NCI-H460 (cell line): ENCODE results near the gene CD6. TPM values are rescaled to one million over a fixed set of nuclear protein-coding genes. Genes with fewer than 3 reads are reported as not detected.
"Not testable (repeated sequence)": the region's sequence is repeated elsewhere in the genome, so short reads cannot be mapped to it uniquely, and the experiment has no call there.

Experiments
- DNase-seq: peaks from one replicate; pipeline ENCODE4 v3.0.0-alpha.2; 2016; ENCODE audit warnings: low read depth; ENCODE audit errors: extremely low read depth
- total RNA-seq: library from RNA; depleted of rRNA; stranded (reverse); fragments of >200 nt; shearing (Covaris generic); gene quantifications from 2 replicates; pipeline ENCODE4 v1.2.3, GENCODE V29; 2014

Gene CD6
- total RNA-seq, 1 experiment from 2014 or later, result not detected

DNA sequence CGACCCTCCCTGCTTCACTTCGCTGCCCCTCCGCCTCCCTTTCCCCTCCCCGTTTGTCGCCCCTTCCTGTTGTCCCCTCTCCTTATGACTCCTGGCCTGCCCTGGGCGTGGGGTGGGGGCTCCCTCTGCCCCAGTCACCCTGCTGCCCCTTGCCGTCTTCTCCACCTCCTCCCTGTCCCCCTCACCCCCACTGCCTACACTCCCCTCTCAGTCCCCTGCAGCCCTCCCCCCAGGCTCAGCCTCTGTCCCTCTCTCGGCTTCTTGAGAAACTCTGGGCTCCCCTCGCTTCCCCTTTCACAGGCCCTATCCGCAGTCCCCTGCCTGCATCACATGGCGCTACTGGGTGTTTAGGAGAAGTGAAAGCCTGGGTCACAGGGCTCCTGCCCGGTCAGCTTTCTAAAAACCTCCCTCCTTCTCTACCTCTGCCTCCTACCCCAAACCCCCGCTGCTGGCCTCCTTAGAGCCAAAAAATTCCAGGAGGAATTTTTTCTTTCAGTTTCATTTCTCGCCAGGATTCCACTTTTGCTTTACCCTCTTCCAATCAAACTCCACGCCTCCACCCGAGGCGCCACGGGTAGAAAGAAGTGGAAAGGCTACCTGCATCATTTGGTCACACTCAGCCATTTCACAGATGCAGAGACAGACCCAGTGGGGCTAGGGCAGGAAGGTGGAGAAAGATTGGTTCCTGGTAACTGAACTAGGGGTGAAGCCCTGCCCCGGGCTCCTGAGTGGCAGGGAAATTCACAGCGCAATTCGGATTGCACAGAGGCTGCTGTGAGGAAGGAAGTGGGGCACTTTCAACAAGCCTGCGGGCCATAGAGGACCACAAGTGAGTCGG, 19.4 kb upstream of the CD6 start, which contains the start of gene SLC15A3:
Gene SLC15A3, minus strand, starts transcription at position 273 of the 838 bp plus-strand sequence. CDS start 625 bp downstream, outside the sequence.
- no peak for DNase-seq

DNA sequence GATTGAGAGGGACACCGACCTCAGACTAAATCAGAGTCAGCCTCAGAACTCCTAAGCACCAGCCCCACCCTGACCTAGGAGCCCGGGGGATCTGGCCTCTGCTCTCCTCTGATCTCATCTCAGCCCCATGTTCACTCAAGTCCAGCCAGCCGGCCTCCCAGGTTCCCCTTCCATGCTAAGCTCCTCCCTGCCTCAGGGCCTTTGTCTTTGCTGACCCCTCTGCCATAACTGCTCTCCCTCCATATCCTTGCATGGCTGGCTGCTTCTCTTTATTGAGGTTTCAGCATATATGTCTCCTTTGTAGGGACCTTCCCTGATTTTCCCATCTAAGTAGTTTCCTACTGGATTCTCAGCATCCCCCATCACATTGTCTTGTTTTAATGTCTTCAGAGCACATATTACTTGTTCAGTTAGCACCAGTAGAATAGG, 18.7 kb upstream of the CD6 start:
- no peak for DNase-seq

DNA sequence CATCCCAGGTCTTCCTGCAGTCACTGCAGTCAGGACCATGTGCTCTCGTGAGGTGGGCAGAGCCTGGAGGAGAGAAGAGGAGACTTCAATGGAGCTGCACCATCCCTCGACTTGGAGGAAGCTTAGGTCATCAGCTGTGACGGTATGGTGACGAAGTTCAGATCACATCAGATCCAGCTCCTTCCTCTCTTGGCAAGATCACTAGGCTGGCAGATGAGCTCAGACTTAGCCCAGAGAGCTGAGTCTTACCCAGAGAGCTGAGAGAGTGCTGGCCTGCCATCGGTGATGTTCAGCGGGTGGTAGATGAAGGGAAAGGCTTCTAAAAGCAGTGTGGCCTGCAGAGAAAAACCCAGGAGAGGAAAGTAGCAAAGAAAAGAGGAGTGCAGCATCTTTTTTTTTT, 17.7 kb upstream of the CD6 start:
- DNase-seq, result no peak

DNA sequence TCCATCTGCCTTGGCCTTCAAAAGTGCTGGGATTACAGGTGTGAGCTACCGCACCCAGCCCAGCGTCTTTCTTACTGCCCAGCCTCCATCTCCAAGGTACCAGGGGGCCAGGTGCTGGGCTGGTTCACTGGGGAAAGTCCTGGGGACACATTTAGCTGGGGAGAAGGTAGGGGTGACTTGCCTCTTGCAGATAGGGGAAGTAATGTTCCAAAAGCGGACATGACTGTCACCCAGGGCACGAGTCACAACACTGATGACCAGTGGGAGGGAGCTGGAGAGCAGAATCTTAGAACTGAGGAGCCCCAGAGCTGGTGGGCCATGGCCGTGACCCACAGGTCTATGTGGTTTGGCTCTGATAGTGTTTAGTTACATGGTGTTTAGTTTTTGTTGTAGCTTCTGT, 17.1 kb upstream of the CD6 start:
- DNase-seq, result no peak

DNA sequence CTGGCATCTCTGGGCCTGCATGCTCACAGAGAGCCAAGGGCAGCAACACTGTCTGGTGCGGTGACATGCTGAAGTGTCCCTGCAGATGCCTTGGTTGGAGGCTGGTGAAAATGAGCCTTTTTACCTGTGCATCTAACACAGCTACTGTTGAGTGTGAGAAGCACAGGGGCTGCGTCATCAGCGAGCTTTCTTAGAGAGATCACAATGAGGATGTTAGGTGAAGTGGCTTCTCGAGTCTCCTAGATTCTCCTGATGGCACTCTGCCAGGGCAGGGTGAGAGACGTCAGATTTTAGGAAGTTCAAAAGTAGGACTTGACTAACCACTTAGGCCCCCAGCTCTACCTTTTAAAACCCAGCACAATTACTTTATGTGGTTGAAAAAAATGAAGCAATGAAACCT, 15.9 kb upstream of the CD6 start:
- DNase-seq, result no peak

DNA sequence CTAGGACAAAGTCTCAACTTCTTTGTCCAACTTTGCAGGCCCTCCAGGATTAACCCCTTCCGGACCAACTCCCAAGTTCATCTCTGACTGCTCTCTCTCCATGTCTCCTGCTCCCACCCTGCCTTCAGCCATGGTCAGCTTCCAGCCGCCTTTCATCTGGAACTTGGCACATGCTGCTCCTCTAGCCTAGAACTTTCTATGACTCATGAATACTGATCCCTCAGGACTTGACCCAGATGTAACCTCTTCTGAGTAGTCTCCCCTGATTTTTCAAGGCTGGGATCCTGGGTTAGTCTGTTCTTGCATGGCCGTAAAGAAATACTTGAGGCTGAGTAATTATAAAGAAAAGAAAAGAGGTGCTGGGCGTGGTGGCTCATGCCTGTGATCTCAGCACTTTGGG, 14.3 kb upstream of the CD6 start:
- DNase-seq, result no peak

DNA sequence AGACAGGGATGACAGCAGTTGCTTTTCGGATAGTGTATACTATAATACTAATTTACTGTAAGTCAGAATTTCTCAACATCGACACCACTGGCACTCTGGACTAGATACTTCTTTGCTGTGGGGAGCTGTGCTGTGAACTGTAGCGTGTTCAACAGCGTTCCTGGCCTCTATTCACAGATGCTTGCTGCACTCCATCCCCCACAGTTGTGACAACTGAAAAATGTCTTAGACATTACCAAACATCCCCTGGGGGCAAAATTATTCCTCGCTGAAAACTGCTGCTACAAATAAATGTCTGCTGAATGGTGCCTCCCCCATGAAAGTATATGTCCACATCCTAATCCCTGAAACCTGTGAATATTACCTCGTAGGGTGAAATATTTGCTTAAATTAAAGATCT, 12.0 kb upstream of the CD6 start:
- DNase-seq, result no peak

DNA sequence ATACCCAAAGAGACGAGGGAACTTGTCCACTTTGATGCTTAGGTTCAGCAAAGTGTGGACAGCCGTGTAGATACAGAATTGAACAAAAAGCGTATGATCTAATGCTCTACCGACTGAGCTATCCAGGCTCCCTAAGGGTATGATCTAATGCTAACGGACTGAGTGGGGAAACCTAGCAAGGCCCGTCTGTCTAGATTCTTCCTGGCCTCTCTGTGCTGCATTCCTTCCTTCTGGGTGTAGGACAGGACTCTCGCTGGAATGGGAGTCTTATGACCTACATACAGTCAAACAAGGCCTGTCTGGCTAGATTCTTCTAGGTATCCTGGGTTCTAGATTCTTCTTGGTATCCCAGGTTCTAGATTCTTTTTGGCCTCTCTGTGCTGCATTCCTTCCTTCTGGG, 11.1 kb upstream of the CD6 start:
- no peak for DNase-seq

DNA sequence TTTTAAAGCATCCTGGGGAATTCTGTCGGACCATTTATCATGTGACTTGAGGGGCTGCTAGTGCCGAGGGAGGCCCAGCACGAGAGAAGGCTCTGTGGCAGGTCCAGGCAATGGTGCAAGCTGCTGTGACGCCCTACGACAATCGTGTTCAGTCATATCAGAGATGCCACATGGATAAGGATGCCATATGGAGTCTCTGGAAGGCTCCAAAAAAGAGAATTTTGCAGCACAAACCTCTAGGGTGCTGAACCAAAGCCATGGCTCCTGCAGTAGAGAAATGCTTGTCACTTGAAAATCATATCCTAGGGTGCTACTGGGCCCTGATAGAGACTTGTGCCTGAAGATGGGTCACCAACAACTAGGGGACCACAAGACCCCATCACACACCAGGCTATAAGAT, 6.7 kb upstream of the CD6 start:
- DNase-seq, result no peak

DNA sequence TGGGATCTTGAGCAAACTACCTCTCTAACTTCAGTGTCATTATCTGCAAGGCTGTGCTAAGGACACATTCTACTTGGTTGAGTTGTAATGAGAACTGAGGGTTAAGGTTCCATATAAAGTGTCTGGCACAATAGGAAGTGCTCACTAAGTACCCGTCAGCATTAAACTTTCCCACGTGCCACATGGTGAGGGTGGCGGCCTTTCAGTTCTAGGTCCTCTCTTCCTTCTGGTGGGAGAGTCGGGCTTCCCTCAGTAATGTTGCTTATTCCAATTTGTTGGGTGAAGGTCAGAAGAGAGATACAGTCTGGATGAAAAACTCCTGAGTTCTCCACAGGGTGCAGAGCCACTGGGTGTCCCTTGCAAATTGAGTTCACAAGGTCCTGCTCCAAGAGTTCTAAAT, 4.6 kb upstream of the CD6 start:
- no peak for DNase-seq

DNA sequence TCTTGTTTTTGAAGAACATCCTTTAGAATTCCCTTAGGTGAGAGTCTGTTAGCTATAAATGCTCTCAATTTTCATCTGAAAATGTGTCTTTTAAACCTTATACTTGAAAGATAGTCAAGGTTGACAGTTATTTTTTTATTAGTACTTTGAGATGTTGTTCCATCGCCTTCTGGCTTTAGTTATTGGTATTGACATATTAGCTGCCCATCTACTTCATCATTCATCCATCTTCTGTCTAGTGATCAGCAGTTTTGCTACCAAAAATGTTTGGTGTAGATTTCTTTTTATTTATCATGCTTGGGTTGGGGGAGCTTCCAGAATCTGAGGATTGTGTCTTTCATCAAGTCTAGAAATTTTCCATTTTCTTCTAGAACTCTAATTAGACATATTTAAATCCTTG, 3.3 kb upstream of the CD6 start:
- DNase-seq, result no peak

DNA sequence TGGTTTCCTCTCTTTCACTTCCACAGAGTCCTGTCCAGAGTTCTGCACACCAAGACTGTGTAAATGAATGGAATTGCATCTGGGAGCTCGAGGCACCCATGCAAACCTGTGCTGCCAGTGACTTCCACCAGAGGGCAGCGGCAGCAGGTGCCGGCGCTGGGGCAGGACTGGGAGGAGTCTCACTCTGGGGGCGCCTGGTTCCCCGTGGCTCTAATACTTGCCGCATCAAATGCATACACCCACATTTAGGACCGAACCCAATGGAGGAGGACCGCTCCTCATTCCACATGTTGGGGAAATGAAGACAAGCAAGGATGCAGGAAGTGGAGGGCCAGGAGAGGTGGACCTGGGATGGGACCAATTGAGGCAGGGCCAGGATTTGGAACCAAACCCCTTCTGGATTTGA, 1.1 kb upstream of the CD6 start:
- peak; percentile 13 for DNase-seq

DNA sequence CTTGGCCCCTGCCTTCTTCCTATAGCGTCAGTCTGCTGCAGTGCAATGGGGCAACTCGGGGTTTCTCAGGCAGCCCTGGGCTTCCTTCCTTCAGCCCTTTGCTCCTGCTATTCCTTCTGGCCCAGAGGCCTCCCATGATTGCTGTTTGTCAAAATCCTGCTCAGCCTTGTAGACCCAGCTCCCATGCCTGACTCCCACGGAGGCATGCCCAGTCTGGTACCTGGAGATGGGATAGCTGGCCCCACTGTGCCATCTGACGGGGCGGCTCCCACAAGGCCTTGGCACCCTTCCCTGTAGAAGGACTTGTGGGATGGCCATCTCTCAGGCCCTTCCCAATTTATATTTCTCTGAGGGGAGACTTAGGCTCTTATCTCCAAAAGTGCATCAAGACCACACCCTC, 590 bp upstream of the CD6 start:
- DNase-seq, result no peak

DNA sequence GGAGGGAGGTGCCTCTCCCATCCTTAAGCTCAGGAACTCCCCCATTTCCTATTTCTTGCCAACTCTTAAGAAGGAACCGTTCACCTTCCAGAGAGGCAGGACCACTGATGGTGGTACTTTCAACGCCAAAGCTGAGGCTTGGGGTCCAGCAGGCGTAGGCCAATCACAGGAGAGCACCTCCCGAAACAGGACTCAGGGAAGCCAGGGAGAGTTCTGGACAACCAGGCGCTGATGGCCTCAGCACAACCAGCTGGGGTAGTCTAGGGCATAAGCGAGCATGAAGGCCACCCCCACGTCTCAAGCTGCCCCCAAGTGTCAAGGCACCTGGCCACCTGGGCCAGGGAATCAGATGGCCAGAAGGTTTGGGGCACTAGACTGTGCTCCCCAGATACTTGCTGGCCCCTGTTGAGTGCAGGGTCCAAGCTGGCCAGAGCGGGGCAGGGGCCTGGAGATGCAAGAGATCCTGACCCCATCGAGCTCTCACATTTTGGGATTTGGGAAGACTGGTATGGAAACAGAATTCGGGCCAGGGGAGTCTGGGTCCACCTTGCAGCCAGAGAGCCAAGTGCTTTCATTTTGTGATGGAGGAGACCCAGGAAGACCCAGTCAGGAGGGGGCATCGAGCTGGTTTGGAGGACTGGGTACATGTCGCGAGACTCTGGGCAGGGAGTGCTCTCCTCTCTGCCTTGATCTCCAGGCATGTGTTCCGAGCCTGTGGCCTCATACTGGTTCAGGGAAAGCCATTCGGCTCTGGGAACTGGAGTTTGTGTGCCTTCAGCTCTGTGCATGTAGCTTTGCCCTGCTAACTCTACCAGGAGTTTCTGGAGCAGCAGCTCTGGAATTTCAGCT, 926 bp downstream of the CD6 start:
- DNase-seq, result no peak

DNA sequence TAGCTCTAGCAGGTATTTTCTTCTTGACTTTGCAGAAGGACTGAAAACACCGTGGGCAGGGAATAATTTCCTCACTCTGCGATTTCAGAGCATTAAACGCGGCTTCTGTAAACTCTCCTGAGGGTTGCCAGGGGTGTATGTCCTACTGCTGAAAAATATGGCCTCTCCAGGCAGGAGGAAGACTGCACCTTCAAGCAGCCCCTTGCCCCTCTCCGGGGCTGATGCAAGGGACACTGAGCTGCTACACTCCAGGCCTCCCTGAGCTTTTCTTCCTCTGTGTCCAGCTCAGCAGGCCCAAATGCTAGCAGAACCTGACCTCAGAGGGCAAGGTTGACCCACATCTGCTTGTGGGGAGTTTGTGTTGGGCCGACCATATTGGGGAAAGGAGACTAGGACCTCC, 2.2 kb downstream of the CD6 start:
- no peak for DNase-seq

DNA sequence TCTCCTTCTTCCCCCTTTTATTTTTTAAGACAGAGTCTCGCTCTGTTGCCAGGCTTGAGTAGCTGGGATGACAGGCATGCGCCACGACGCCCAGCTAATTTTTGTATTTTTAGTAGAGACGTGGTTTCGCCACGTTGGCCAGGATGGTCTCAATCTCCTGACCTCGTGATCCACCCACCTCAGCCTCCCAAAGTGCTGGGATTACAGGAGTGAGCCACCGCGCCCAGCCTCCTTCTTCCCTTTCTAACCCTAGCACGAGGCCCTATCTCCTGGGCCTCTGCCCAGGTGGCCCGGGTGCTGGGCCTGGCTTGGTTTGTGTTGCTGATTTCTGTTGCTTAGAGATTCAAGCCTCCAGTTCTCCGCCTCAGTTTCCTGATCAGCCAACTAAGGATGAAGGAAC, 2.8 kb downstream of the CD6 start:
- DNase-seq, result not testable (repeated sequence)

DNA sequence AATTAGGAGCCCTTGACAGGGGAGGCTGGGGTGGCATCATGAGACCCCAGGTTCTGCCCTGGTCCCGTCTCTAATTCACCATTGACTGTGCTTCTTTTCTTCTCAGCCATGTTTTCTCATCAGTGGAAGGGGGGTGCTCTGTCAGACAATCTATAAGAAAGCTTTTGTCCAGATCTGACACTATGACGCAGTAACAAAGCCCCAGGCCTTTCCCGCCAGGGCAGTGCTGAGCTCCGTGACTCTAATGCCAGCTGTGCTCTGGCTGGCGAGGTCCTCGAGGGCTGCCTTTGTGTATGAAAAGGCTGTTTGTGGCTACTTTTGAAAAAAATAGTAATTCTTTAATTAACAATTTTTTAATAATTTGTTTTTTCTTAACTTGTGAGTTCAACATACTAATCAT, 3.2 kb downstream of the CD6 start:
- DNase-seq, result no peak

DNA sequence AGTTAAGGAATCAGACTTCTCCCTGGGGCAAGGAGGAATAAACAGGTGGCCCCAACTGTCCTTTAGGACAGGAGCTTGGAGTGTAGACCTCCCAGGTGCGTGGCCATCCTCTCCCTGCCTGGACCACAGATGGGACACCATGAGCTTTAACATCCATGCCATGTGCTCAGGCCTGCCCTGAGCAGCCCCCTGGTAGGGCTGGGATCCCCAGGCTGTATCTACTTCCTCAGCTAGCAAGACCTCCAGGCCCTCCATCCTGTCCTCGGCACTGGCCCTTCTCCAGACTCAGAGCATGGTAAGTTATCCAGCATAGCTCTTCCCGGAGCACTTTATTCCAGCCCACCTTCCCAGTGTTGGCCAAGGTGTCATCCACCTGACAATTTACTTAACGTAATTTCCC, 5.7 kb downstream of the CD6 start:
- DNase-seq, result no peak

DNA sequence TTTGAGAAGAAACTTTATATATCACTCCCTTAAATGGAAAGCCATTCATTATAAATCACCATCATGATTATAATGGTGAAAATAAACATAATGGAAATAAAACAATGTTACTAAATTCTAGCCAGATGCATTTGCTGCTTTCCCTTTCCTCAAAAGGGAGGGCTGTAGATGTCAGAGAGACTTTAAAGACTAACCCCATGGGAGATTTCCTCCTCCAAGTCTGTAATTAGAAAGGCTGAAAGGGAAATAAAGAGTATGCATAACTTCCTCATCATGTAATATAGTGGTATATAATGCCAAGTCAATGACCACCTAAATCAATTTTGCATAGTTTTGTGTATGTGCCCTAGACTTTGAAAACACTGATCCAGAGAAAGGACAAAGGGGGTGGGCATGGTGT, 6.4 kb downstream of the CD6 start:
- no peak for DNase-seq

DNA sequence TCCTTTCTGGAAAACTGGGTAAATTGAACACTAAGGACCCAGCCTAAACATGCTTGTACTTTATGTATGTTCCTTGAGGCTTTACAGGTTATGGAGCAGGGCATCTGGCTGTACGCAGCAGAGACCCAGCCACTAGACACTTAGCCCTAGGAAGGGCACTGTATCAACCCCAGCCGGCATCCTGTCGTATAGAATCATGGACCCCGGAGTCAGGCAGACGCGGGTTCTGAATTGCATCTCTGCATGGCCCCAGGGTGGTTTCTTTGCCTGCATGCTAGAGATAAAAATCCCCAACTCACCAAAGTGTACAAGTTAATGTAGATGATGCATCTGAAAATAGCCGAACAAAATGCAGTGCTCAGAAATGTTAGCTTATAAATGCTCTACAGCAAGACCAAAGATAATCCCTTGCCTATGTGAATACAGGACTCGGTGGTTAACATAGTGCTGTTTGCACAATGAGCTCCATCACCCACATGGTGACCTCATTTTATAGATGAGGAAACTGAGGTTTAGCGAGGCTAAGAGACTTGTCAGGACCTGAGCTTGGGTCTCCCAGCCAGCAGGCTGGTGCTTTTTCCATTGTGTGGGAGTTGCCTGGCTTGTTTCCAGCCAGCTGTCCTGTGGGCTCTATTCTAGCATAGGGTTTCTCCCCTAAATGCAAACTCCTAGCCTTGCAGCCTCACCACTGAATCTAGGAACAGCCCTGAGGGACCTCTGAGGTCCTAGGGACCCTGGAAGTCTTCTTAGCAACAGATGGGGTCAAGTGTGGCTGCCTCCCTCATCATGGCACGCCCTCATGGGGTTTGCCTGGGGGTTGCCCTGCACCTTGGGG, 7.3 kb downstream of the CD6 start:
- no peak for DNase-seq

DNA sequence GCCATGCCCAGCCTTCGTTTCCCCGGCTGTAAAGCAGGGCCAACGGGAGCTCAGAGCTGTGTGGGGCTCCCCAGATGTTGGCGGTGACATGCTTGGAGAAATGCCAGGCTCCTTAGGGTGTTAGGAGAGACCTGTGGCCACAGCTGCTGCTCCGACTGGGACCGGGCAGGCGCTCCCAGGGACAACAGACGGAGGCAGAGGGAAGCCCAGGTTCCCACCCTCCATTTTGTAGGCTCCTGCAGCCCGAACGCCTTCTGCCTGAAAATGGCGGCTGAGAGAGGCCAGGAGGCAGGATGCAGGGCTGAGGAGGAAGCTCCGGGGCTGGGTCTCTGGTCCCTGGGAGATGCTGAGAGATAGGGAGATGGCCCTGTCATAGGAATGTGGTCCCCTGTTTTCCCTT, 10.0 kb downstream of the CD6 start:
- DNase-seq, result no peak
